Epidermal melanocyte (primary cell): Measurements from ENCODE around the gene SORL1-AS1.
"Not testable (repeated sequence)": the region's sequence is repeated elsewhere in the genome, so short reads cannot be mapped to it uniquely, and the experiment has no call there.

Experiments used
- DNase-seq: peaks from one replicate; pipeline ENCODE4 v3.0.0; 2011; ENCODE audit warnings: low spot score; ENCODE audit not compliant: insufficient read length

The SORL1-AS1 gene

GRCh38 chr11:121429556-121429955, 23.2 kb downstream of the SORL1-AS1 start:
- DNase-seq = no peak

GRCh38 chr11:121427400-121427744, 25.4 kb downstream of the SORL1-AS1 start:
- no peak for DNase-seq

GRCh38 chr11:121426476-121427399, 26.0 kb downstream of the SORL1-AS1 start:
- no peak for DNase-seq

GRCh38 chr11:121425828-121426227, 26.9 kb downstream of the SORL1-AS1 start:
- DNase-seq = no peak

GRCh38 chr11:121422675-121423074, 30.1 kb downstream of the SORL1-AS1 start:
- no peak for DNase-seq

GRCh38 chr11:121421149-121421901, 31.4 kb downstream of the SORL1-AS1 start:
- DNase-seq = no peak

- DNase-seq = no peak
These were observed 32.4 kb downstream of the SORL1-AS1 start for GRCh38 chr11:121420398-121420797.

GRCh38 chr11:121419836-121420235, 32.9 kb downstream of the SORL1-AS1 start:
- no peak for DNase-seq

- DNase-seq = no peak
These were observed 34.1 kb downstream of the SORL1-AS1 start for GRCh38 chr11:121418625-121419114.

- no peak for DNase-seq
These were observed 35.2 kb downstream of the SORL1-AS1 start for GRCh38 chr11:121417607-121418006.

GRCh38 chr11:121417055-121417551, 35.7 kb downstream of the SORL1-AS1 start:
- DNase-seq = no peak

- DNase-seq = no peak
These were observed 36.9 kb downstream of the SORL1-AS1 start for GRCh38 chr11:121415856-121416255.

- DNase-seq = no peak
These were observed 38.4 kb downstream of the SORL1-AS1 start for GRCh38 chr11:121414141-121414913.

- no peak for DNase-seq
These were observed 39.9 kb downstream of the SORL1-AS1 start for GRCh38 chr11:121412711-121413415.

GRCh38 chr11:121412000-121412587, 40.7 kb downstream of the SORL1-AS1 start:
- no peak for DNase-seq

GRCh38 chr11:121411330-121411729, 41.4 kb downstream of the SORL1-AS1 start:
- DNase-seq = not testable (repeated sequence)

- not testable (repeated sequence) for DNase-seq
These were observed 42.7 kb downstream of the SORL1-AS1 start for GRCh38 chr11:121410041-121410440.

- no peak for DNase-seq
These were observed 43.9 kb downstream of the SORL1-AS1 start for GRCh38 chr11:121408830-121409229.

GRCh38 chr11:121406291-121406690, 46.5 kb downstream of the SORL1-AS1 start:
- no peak for DNase-seq

- no peak for DNase-seq
These were observed 47.1 kb downstream of the SORL1-AS1 start for GRCh38 chr11:121405646-121406045.
